GM13977 (cell line): Measurements from ENCODE around the gene CELF1.
"Not testable (repeated sequence)": the region's sequence is repeated elsewhere in the genome, so short reads cannot be mapped to it uniquely, and the experiment has no call there.

Experiments
- DNase-seq: peaks from one replicate; pipeline ENCODE4 v3.0.0; 2012; ENCODE audit warnings: low spot score
- CTCF ChIP-seq: IDR thresholded peaks from 2 replicates; pipeline ENCODE4 v1.5.1; 2012; ENCODE audit warnings: mild to moderate bottlenecking, control low read depth; ENCODE audit not compliant: insufficient read depth; ENCODE audit errors: extremely low read depth, missing control alignments
- in situ Hi-C: fragments of 300-500 bp; cut with MboI; formaldehyde crosslinking; loops from one replicate; pipeline ENCODE4 v1.12.0; 2022; ENCODE audit warnings: low sequenced_read_pairs, low pct_unique_long_range_greater_than_20kb, mixed read lengths, inconsistent platforms; ENCODE audit not compliant: unreplicated experiment

CELF1 gene

GRCh38 chr11:47460571-47461235, 92.2 kb downstream of the CELF1 start:
- in situ Hi-C loops: no loop called here
- no peak for TF ChIP-seq CTCF
- no peak for DNase-seq

- DNase-seq: peak; percentile 84
- in situ Hi-C loops: not testable (repeated sequence)
- TF ChIP-seq CTCF: peak; percentile 82
Observed at GRCh38 chr11:47454258-47454671, 98.7 kb downstream of the CELF1 start.

GRCh38 chr11:47453365-47453764, 99.6 kb downstream of the CELF1 start:
- in situ Hi-C loops: no loop called here
- no peak for DNase-seq
- no peak for TF ChIP-seq CTCF

- DNase-seq: no peak
- in situ Hi-C loops: no loop called here
- TF ChIP-seq CTCF: no peak
Observed at GRCh38 chr11:47451990-47452389, 100.9 kb downstream of the CELF1 start.

GRCh38 chr11:47451436-47451835, 101.5 kb downstream of the CELF1 start:
- no peak for TF ChIP-seq CTCF
- in situ Hi-C loops: no loop called here
- DNase-seq: no peak

GRCh38 chr11:47449541-47449940, 103.4 kb downstream of the CELF1 start:
- in situ Hi-C loops: no loop called here
- TF ChIP-seq CTCF: no peak
- DNase-seq: no peak
